Right lobe of liver (tissue), 6 donors: ENCODE results near the gene PTPRM. TPM values are rescaled to one million over a fixed set of nuclear protein-coding genes. Genes with fewer than 3 reads are reported as not detected.
"Not testable (repeated sequence)": the region's sequence is repeated elsewhere in the genome, so short reads cannot be mapped to it uniquely, and the experiment has no call there.

Source experiments
- ATAC-seq, 4 donors: fragments of 200-7000 bp; cut with Tn5 transposase; one replicate each; pipeline ENCODE4 v1.9.1; 2020; ENCODE audit warnings: mild to moderate bottlenecking in 4 of 4, moderate library complexity in 4 of 4
- DNase-seq, 3 donors: peaks; one replicate each; pipeline ENCODE4 v3.0.0-alpha.2; 2020
- H3K27ac ChIP-seq, 3 donors: fragments of 200-600 bp; one replicate each; pipeline ENCODE4 v1.8.0; 2022
- H3K27me3 ChIP-seq, 2 donors: fragments of 200-600 bp; one replicate each; pipeline ENCODE4 v1.8.0; 2022
- H3K36me3 ChIP-seq, 4 donors: fragments of 200-600 bp; sonication (generic) in 1 of 4; one replicate each; pipeline versions ENCODE4 v1.5.1 to v1.8.0; 2017 to 2022; ENCODE audit warnings: control low read depth in 1 of 4
- H3K4me1 ChIP-seq, 4 donors: fragments of 200-600 bp; sonication (generic) in 1 of 4; one replicate each; pipeline versions ENCODE4 v1.5.1 to v1.8.0; 2017 to 2022; ENCODE audit warnings: control low read depth in 1 of 4
- H3K4me3 ChIP-seq, 3 donors: fragments of 200-600 bp; one replicate each; pipeline ENCODE4 v1.8.0; 2022
- H3K9me3 ChIP-seq, 4 donors: fragments of 200-600 bp; sonication (generic) in 1 of 4; one replicate each; pipeline versions ENCODE4 v1.5.1 to v1.8.0; 2017 to 2022; ENCODE audit warnings: control low read depth in 1 of 4
- CTCF ChIP-seq, 4 donors: fragments of 200-600 bp in 3 of 4; fragments of 450-650 bp in 1 of 4; IDR thresholded peaks; one replicate each; pipeline versions ENCODE4 v1.5.1 to v1.8.0; 2016 to 2022; ENCODE audit warnings: antibody characterized with exemption in 4 of 4, mild to moderate bottlenecking in 2 of 4
- POLR2A ChIP-seq: fragments of 450-650 bp; IDR thresholded peaks from one replicate; pipeline ENCODE4 v1.6.1; 2017; ENCODE audit warnings: antibody characterized with exemption, mild to moderate bottlenecking
- WGBS: methylation state at CpG from one replicate; pipeline ENCODE4 v1.1.6; 2018; ENCODE audit warnings: low coverage, low lambda C conversion rate; ENCODE audit not compliant: insufficient coverage; ENCODE audit errors: missing lambda C conversion rate; 5-methylcytosine and 5-hydroxymethylcytosine counted together
- intact Hi-C, 2 donors: fragments of 100-400 bp; cut with DNase I; formaldehyde crosslinking; loops; one replicate each; pipeline versions ENCODE4 v1.11.2 to v1.14.1; 2022
- total RNA-seq, 6 experiments: library from RNA; depleted of rRNA in 2 of 6; stranded (reverse); fragments of >200 nt in 2 of 6; fragmentation: NEBNext Ultra II Directional in 3 of 6; extraction: Animal tissue kit (Norgen Biotek cat#: 25700) in 3 of 6; gene quantifications; one replicate each; pipeline versions ENCODE4 v1.1.0 to v1.2.4, GENCODE V29; 2016 to 2023
- donor health status: DM: no; HTN: yes; CAD: no.
- donor health status: DM: no; HTN: no; CAD: no.
- donor health status: DM: no; HTN: no; CAD: no.
- donor health status: DM: no; HTN: yes; CAD: no.
- donor health status: DM: no; HTN: yes; CAD: no.

PTPRM gene
- total RNA-seq, 6 experiments from 2014 or later = 15.1 to 45.7 (median 26.5) TPM

- Histone ChIP-seq H3K4me1 (no peaks in the 10 kb centered on the region), H3K27ac (no peak overlapping the region), H3K9me3 (no peaks in the 10 kb centered on the region), H3K36me3 (no peaks in the 10 kb centered on the region), H3K27me3 (no peaks in the 10 kb centered on the region), H3K4me3 (no peak overlapping the region)
- no peak for ATAC-seq
- intact Hi-C loops = no loop called here
- no peak for DNase-seq
- TF ChIP-seq CTCF (IDR thresholded peaks at IDR 0.05) (no peak), POLR2A (no peak)
- 65% methylated on average over 3 of the region's 3 CpGs for WGBS
Observed at GRCh38 chr18:7729868-7730267, 162.8 kb downstream of the PTPRM start.

- ATAC-seq = no peak
- intact Hi-C loops = no loop called here
Observed at GRCh38 chr18:7730682-7731081, 163.6 kb downstream of the PTPRM start.

GRCh38 chr18:7733642-7734041 is 166.5 kb downstream of the PTPRM start:
- no peak for ATAC-seq
- Histone ChIP-seq H3K27ac (no peak overlapping the region), H3K4me1 (no peaks in the 10 kb centered on the region), H3K27me3 (no peaks in the 10 kb centered on the region), H3K36me3 (no peaks in the 10 kb centered on the region), H3K4me3 (no peak overlapping the region), H3K9me3 (no peaks in the 10 kb centered on the region)
- intact Hi-C loops = no loop called here
- no CpG with 5 or more reads among the region's 1 CpG for WGBS
- no peak for TF ChIP-seq POLR2A
- no peak for TF ChIP-seq CTCF (IDR thresholded peaks at IDR 0.05)
- no peak for DNase-seq

More at GRCh38 chr18:7730682-7731081, 163.6 kb downstream of the PTPRM start:
- no peaks in the 10 kb centered on the region for H3K4me1 ChIP-seq
- H3K27me3 ChIP-seq = no peaks in the 10 kb centered on the region
- WGBS = 69% methylated on average over 4 of the region's 4 CpGs
- no peak for TF ChIP-seq CTCF (IDR thresholded peaks at IDR 0.05)
- TF ChIP-seq POLR2A = no peak
- no peak overlapping the region for H3K27ac ChIP-seq
- no peak for DNase-seq
- H3K4me3 ChIP-seq = no peak overlapping the region
- no peaks in the 10 kb centered on the region for H3K9me3 ChIP-seq
- H3K36me3 ChIP-seq = no peaks in the 10 kb centered on the region

GRCh38 chr18:7735196-7735595 is 168.1 kb downstream of the PTPRM start:
- TF ChIP-seq POLR2A = no peak
- TF ChIP-seq CTCF (IDR thresholded peaks at IDR 0.05) = peak; percentile 22 to 43 (median 30)
- peak in 1 of 4 donors; percentile 41 for ATAC-seq
- Histone ChIP-seq H3K4me1 (no peaks in the 10 kb centered on the region), H3K36me3 (no peaks in the 10 kb centered on the region), H3K9me3 (no peaks in the 10 kb centered on the region), H3K4me3 (no peak overlapping the region), H3K27ac (no peak overlapping the region), H3K27me3 (no peaks in the 10 kb centered on the region)
- WGBS = 80% methylated on average over 4 of the region's 4 CpGs
- intact Hi-C loops = no loop called here
- DNase-seq = no peak

- no peak for ATAC-seq
- Histone ChIP-seq H3K4me1 (no peaks in the 10 kb centered on the region), H3K4me3 (no peak overlapping the region), H3K9me3 (no peaks in the 10 kb centered on the region), H3K36me3 (no peaks in the 10 kb centered on the region), H3K27me3 (no peaks in the 10 kb centered on the region), H3K27ac (no peak overlapping the region)
- intact Hi-C loops = no loop called here
- no peak for DNase-seq
- 92% methylated on average over 2 of the region's 2 CpGs for WGBS
- TF ChIP-seq POLR2A = no peak
- TF ChIP-seq CTCF (IDR thresholded peaks at IDR 0.05) = no peak
Observed at GRCh38 chr18:7735626-7736175, 168.6 kb downstream of the PTPRM start.

- H3K36me3 ChIP-seq, DNase-seq, ATAC-seq, H3K27me3 ChIP-seq, H3K4me3 ChIP-seq, H3K4me1 ChIP-seq, H3K9me3 ChIP-seq, intact Hi-C loops, H3K27ac ChIP-seq: not testable (repeated sequence)
- 81% methylated on average over 5 of the region's 6 CpGs for WGBS
Observed at GRCh38 chr18:7736526-7736925, 169.4 kb downstream of the PTPRM start.
